Omental fat pad (tissue), 4 donors: ENCODE measurements around the gene NCOA3. TPM values are rescaled to one million over a fixed set of nuclear protein-coding genes. Genes with fewer than 3 reads are reported as not detected.

ENCODE experiments used
- ATAC-seq: fragments of 150-250 bp; one replicate; pipeline ENCODE4 v1.9.1; 2016; ENCODE audit warnings: mild to moderate bottlenecking, moderate library complexity; ENCODE audit not compliant: low FRiP score
- DNase-seq: peaks from one replicate; pipeline ENCODE4 v3.0.0-alpha.2; 2019; ENCODE audit warnings: low spot score
- CTCF ChIP-seq, 3 donors: fragments of 450-650 bp; IDR thresholded peaks; one replicate each; pipeline ENCODE4 v1.5.1; 2016 to 2017; ENCODE audit warnings: antibody characterized with exemption in 3 of 3, mild to moderate bottlenecking in 3 of 3, moderate library complexity in 2 of 3
- total RNA-seq, 4 donors: library from RNA; depleted of rRNA; stranded (reverse); fragments of >200 nt; gene quantifications; one replicate each; pipeline ENCODE4 v1.1.0, GENCODE V29; 2016

Gene NCOA3
- total RNA-seq, 4 donors from 2014 or later, result 33.7 to 70.6 (median 43.7) TPM

GRCh38 chr20:47652301-47652700 is 150.6 kb downstream of the NCOA3 start:
- TF ChIP-seq CTCF (IDR thresholded peaks at IDR 0.05), result no peak

GRCh38 chr20:47652794-47653193 is 151.1 kb downstream of the NCOA3 start:
- ATAC-seq (no peak), DNase-seq (no peak)
- no peak for TF ChIP-seq CTCF (IDR thresholded peaks at IDR 0.05)

More at GRCh38 chr20:47652301-47652700, 150.6 kb downstream of the NCOA3 start:
- ATAC-seq (no peak), DNase-seq (no peak)

- DNase-seq (no peak), ATAC-seq (no peak)
- TF ChIP-seq CTCF (IDR thresholded peaks at IDR 0.05), result no peak
These were observed 152.2 kb downstream of the NCOA3 start for GRCh38 chr20:47653869-47654268.

- DNase-seq, result no peak
- no peak for ATAC-seq
- TF ChIP-seq CTCF (IDR thresholded peaks at IDR 0.05), result no peak
These were observed 152.7 kb downstream of the NCOA3 start for GRCh38 chr20:47654370-47654769.

- ATAC-seq (no peak), DNase-seq (no peak)
- no peak for TF ChIP-seq CTCF (IDR thresholded peaks at IDR 0.05)
These were observed 153.9 kb downstream of the NCOA3 start for GRCh38 chr20:47655635-47656034.

GRCh38 chr20:47656318-47656717 is 154.6 kb downstream of the NCOA3 start:
- TF ChIP-seq CTCF (IDR thresholded peaks at IDR 0.05), result no peak
- DNase-seq (no peak), ATAC-seq (no peak)

- DNase-seq, result no peak
- TF ChIP-seq CTCF (IDR thresholded peaks at IDR 0.05), result no peak
- ATAC-seq, result no peak
These were observed 158.4 kb downstream of the NCOA3 start for GRCh38 chr20:47659904-47660601.
